RKO (cell line): ENCODE measurements around the gene CASZ1.

Source experiments
- DNase-seq: peaks from one replicate; pipeline ENCODE4 v3.0.0-alpha.2; 2016; ENCODE audit warnings: low spot score

Gene CASZ1

DNA sequence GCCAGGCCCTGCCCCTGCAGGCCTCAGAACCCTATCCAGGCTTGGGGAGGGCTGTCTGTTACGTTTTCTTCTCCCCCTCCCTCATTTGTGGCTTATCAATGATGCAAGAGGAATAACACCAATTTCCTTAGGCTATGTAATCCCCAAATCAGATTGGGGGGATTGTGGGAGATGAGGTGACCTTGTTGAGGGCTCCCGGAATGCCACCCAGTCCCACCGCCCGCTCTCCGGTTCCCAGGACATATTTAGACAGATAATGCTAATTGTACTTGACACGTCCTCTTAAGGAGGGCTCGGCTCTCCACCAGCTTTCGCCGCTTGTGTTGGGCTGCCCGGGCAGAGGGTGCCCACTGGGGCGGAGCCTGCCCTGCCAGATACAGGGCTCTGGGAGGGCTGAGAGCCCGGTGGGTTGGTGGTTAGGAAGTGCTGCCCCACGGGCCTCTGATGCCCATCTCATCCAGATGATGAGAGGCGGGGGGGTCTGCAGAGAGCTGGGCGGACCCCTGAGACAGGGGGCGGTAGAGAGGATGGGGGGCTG, 90.0 kb downstream of the CASZ1 start:
- DNase-seq = no peak

DNA sequence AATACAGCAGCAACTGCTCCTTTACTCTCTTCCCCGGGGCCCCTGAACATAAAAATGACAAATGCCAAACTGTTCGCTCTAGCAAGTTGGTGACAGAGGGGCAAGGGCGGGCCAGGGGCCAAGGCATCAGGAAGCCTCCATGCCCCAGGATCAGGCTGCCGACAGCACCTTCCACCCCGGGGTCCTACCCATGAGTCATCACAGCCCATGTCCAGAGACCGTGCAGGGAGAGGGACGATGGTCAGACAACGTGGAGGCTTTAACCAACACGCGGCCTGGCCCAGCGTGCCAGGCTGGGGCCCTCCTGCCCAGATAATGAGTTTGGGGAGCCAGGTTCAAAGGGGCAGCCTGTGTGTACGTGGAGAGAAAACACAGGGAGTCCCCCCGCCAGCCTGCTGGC, 90.5 kb downstream of the CASZ1 start:
- DNase-seq = no peak

DNA sequence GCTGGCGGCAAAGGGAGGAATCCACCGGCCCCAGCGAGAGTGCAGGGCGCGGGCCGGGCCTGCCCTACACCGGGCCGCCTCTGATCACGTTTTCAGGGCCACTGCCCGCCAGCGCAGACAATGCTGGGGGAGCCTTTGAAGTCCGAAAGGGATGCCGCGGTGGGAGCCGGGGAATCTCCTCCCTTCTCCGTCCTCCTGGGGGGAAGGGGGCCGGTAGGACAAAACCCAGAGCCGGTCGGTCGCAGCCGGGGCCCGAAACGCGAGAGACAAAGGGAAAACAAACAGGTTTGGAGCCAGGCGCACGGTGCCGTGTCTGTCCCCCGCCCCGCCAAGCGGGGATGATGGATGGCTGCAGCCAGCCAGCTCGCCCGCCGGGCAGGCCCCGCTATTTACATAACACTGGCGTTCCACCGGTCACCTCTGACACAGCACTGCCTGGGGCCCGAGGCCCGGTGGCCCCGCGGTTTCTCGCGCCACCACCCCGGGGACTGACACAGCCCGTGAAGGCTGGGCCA, 92.0 kb downstream of the CASZ1 start:
- DNase-seq = no peak

GRCh38 chr1:10703702-10704101, 92.7 kb downstream of the CASZ1 start:
- DNase-seq = no peak

- no peak for DNase-seq
These were observed 95.3 kb downstream of the CASZ1 start for GRCh38 chr1:10701145-10701544.

DNA sequence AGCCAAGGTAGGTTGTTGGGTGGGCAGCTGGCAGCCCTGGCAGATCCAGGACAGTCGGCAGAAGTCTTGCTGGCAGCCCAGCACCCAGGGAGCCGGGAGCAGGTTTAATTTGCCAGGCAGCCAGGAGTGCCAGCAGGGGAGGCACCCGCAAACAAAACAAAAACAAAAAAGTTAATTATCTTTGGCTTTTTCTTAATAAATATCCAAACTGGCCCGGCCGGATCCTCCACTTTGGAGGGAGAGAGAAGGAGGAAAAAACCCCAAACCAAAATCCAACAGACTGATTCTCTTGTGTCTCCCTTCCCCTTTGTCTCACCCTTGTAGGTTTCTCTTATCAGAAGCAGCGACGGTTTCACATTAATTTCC, 97.0 kb downstream of the CASZ1 start:
- DNase-seq = no peak

GRCh38 chr1:10698726-10699469, 97.5 kb downstream of the CASZ1 start:
- no peak for DNase-seq

GRCh38 chr1:10697621-10698160, 98.8 kb downstream of the CASZ1 start:
- DNase-seq = no peak

DNA sequence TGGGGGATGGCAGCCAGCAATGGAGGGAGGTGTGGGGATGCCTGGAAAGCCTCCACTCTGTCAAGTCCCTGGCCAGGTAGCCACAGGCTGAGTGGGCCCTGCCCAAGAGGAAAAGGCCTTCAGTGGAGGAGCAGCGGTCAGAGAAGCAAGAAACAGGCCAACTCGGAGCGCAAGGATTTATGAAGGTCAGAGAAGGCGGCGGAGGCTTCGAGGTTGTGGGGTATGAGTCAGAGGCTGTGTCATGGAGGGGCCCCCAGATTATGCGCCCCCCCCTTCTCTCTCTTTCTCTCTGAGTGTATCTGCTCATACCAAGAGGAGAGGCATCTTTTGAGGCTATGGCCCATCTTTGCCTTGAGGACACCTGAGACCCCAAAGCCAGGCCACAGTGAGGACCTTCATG, 99.5 kb downstream of the CASZ1 start:
- DNase-seq = peak; percentile 57

DNA sequence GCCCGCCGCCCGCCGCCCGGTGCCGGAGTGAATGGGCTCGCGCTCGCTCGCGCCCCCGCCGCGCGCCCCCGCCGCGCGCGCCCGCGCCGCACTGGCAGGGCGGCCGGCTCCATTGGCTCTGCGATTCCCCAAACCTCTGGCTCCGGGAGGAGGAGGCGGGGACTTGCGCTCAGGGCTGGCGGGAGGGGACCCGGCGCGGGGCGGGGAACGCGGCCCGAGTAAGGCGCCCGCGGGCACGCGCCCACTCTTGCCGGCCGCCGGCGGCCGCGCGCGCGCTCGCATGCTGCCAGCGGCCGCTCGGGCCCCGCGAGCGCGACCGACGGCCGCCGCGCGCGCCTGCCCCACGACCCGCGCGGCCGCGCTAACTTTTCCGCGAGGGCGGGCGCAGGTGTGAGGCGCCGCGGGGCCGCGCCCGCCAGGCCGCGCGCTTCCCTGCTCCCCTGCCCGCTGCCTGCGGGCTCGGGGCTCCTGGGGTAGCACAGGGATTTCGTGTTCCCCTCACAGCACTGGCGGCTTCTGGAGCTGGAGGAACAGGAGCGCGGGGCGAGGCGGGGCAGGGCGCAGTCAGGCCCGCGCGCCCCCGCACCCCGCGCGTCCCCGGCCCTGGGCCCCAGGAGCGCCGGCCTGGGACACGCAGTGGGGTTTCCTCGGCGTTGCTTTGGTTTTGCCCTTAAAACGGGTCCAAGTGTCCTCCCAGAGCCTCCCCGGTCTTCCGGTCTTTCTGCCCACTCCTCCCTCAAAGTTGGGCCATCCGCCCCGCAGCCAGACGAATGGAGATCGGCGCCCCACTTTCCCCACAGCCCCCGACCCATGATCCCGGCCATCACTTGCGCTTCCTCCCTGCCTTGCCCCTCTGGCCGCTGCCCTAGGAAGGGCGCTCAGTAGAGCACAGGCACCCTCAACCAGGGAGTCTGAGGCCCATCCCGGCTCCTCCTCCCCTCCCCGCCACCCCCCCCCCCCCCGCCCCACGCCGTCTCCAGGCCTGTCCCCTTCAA, 101.5 kb downstream of the CASZ1 start:
- peak; percentile 88 for DNase-seq

GRCh38 chr1:10694274-10694632, 102.2 kb downstream of the CASZ1 start:
- DNase-seq = no peak

DNA sequence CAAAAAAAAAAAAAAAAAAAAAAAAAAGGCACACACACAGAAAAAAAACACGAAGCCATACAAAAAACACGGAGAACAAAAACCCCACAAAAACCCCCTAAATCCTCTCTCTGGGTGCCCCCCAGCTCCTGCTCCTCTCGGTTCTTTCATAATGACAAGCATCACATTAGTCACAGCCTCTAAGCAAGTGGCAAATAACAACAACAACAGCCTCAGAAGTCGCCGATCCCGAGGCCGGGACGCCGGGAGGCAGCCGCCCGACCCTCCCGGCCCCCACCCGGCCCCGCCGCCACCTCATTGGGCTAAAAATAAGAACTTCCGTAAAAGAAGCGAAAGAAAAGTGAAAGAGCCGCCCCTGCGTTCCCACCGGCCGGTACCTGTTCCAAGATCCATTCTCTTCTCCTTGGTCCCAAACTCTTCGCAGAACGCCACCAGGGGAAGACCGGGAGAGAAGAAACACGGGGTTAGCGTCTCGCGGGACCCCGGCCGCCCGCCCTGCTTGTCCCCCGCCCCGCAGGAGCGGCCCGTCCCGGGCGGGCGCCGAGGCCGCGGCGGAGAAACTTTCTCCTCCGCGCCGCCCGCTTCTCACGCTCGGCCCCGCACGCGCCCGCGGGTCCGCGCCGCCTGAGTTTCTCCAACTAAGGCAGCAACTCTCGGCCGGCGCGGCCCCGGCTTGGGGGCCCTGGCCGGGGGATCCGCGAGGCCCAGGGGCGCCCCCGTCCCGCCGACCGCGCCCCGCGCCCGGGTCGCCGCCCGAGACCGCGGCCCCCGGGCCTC, 102.8 kb downstream of the CASZ1 start:
- DNase-seq = peak; percentile 18

DNA sequence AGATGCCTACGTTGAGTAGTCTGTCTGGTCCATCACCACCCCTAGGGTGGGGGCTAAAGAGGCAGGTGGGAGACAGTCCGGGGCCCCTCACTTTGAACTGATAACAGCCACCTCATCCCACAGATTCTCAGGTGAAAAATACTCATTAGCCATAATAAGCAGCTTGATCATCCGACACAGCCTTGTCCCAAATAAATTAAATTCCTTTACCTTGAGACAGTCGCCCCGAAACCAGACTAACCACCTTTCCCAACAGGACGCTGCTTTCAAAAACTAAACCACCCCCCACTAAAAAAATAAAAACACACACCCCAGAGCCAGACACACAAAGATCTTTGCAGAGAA, 103.3 kb downstream of the CASZ1 start:
- no peak for DNase-seq

- no peak for DNase-seq
These were observed 103.9 kb downstream of the CASZ1 start for GRCh38 chr1:10692401-10693021.

- DNase-seq = no peak
These were observed 104.7 kb downstream of the CASZ1 start for GRCh38 chr1:10691740-10692125.

GRCh38 chr1:10691075-10691739, 105.2 kb downstream of the CASZ1 start:
- no peak for DNase-seq

DNA sequence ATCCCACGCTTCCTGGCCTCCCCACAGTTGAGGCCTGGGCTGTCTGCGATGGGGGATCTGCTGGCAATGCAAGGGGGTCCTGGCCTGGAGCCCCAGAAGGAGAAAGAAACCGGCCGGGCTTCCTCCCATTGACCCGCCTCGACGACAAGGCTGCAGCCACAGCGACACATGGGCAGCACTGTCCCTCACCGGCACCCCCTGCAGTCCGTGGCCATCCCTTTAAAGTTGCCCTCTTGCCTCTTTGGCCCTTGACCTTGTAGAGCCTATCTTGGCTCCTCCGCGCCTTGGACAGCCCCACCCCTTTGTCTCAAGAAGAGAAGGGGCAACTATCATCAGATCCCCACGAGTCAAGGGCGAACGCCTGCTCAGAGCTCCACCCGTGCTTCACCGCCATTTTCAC, 106.0 kb downstream of the CASZ1 start:
- DNase-seq = no peak

GRCh38 chr1:10688409-10688786, 108.0 kb downstream of the CASZ1 start:
- DNase-seq = no peak

DNA sequence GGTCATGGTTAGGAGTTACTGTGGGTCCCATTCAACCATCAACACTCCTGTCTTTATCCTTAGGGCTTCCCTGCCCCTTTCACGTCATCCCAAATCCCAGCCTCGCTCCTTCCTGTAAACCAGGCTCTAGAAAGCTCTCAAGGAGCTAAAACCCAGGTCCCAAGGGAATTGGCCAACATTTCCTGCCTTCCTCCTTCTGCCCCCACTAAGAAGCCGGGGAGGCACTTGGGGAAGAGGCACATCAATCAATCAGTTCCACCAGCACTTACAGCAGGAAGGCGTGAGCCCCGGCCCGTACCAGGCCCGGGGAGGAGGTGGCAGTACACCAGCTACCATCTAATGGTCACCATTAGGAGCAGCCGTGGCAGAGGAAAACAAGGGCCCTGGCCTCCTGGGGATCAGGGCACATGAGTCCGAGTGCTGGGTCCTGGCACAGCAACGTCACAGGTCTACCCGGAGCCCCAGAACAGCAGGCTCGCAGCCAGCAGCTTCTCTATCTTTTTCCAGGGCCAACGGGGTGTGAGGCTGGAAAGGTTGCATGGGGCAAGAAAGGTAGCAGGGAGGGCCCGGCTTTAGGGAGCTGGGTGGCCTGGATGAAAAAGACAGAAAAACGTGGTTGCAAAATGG, 108.6 kb downstream of the CASZ1 start:
- no peak for DNase-seq

DNA sequence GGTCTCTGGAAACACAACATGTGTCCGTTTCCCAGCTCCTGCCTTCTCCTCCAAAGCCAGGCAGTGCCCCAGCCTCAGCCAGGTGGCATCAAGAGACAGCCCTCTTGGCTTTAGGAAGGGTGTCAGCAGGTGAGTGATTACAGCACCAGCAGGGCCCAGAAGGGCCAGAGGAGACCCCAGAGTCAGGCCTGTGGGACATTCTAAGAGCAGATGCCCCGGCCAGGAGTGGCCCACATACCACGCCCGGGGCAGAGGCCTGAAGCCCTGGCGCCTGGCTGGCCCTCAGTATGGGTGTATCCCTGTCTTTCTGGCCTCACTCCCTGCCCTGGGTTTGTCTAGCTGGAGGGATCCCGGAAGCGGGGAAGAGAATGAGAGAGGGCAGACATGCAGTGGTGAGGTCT, 109.2 kb downstream of the CASZ1 start:
- DNase-seq = no peak
